A673 (cell line): ENCODE results near the gene NPPB. TPM values are rescaled to one million over a fixed set of nuclear protein-coding genes. Genes with fewer than 3 reads are reported as not detected.

Experiments
- BruUV-seq: library from RNA; stranded (reverse); fragments of 400-500 nt; replicated peaks from 2 replicates; lab custom pipeline; 2021; lab: Mats Ljungman, UMichigan
- CTCF ChIA-PET: fragments of 300-600 bp; sonication (Branson Sonifier 250); formaldehyde crosslinking; loops from one replicate; lab custom pipeline; 2022; ENCODE audit warnings: antibody characterized with exemption; lab: Charles Lee
- POLR2A ChIA-PET: fragments of 300-600 bp; sonication (Branson Sonifier 250); formaldehyde crosslinking; loops from one replicate; lab custom pipeline; 2022; ENCODE audit warnings: antibody characterized with exemption; ENCODE audit not compliant: low non-redundant PET; lab: Charles Lee
- DNase-seq: peaks from one replicate; pipeline ENCODE4 v3.0.0-alpha.2; 2015; ENCODE audit warnings: low spot score
- H3K27ac ChIP-seq: fragments of 200-600 bp; sonication (generic); 2 replicates; pipeline ENCODE4 v1.5.1; 2016; ENCODE audit warnings: mixed run types, low read depth, mild to moderate bottlenecking, mixed read lengths, antibody characterized with exemption, low read length; ENCODE audit not compliant: poor library complexity, severe bottlenecking
- H3K27me3 ChIP-seq: fragments of 200-600 bp; sonication (generic); replicated peaks from 2 replicates; pipeline ENCODE4 v1.6.1; 2017; ENCODE audit warnings: mixed run types, low read depth, mild to moderate bottlenecking, mixed read lengths, antibody characterized with exemption, low read length; ENCODE audit not compliant: insufficient read depth, poor library complexity
- H3K36me3 ChIP-seq: fragments of 200-600 bp; sonication (generic); 2 replicates; pipeline ENCODE4 v1.6.1; 2016; ENCODE audit warnings: mixed run types, mild to moderate bottlenecking, mixed read lengths, antibody characterized with exemption, low read length; ENCODE audit not compliant: insufficient read depth, poor library complexity, severe bottlenecking
- H3K4me1 ChIP-seq: fragments of 200-600 bp; sonication (generic); 2 replicates; pipeline ENCODE4 v1.6.1; 2017; ENCODE audit warnings: mixed run types, mild to moderate bottlenecking, mixed read lengths, antibody characterized with exemption, low read length; ENCODE audit not compliant: insufficient read depth, poor library complexity, severe bottlenecking
- H3K4me3 ChIP-seq: fragments of 200-600 bp; sonication (generic); 2 replicates; pipeline ENCODE4 v1.5.1; 2016; ENCODE audit warnings: low read depth, mixed run types, mild to moderate bottlenecking, mixed read lengths, low read length; ENCODE audit not compliant: poor library complexity, severe bottlenecking
- H3K9me3 ChIP-seq: fragments of 200-600 bp; sonication (generic); 2 replicates; pipeline ENCODE4 v1.6.1; 2016; ENCODE audit warnings: mixed run types, low read depth, mild to moderate bottlenecking, mixed read lengths, antibody characterized with exemption, low read length; ENCODE audit not compliant: poor library complexity, severe bottlenecking
- CTCF ChIP-seq: fragments of 300-800, 200-600 bp; sonication (generic); conservative IDR thresholded peaks from 2 replicates; pipeline ENCODE4 v1.5.1; 2017; ENCODE audit warnings: low read depth, mild to moderate bottlenecking, antibody characterized with exemption, low read length, moderate library complexity, mixed read lengths
- EZH2 ChIP-seq: fragments of 200-600 bp; sonication (generic); IDR thresholded peaks from 2 replicates; pipeline ENCODE4 v1.6.1; 2017; ENCODE audit warnings: borderline replicate concordance, low read depth, mild to moderate bottlenecking, mixed read lengths, antibody characterized with exemption, low read length; ENCODE audit not compliant: poor library complexity, severe bottlenecking
- intact Hi-C: fragments of 100-400 bp; cut with micrococcal nuclease; formaldehyde crosslinking; loops from one replicate; pipeline ENCODE4 v1.10.0; 2022; ENCODE audit not compliant: unreplicated experiment
- total RNA-seq: library from RNA; stranded (reverse); gene quantifications from 2 replicates; pipeline ENCODE4 v1.2.3, GENCODE V29; 2021

NPPB gene
- total RNA-seq, 1 experiment from 2014 or later: not detected

GRCh38 chr1:11848373-11848700, 10.4 kb downstream of the NPPB start:
- no peak overlapping the region for H3K4me3 ChIP-seq
- ChIA-PET CTCF (no interaction called here), POLR2A (no interaction called here)
- no peak for TF ChIP-seq EZH2
- TF ChIP-seq CTCF: no peak
- BruUV-seq: no TSS peak
- no peaks in the 10 kb centered on the region for H3K27me3 ChIP-seq
- no peak for DNase-seq
- intact Hi-C loops: no loop called here
- no peaks in the 10 kb centered on the region for H3K9me3 ChIP-seq
- no peaks in the 10 kb centered on the region for H3K4me1 ChIP-seq
- H3K36me3 ChIP-seq: peaks cover 23% of the 10 kb centered on the region
- no peak overlapping the region for H3K27ac ChIP-seq

- peaks cover 23% of the 10 kb centered on the region for H3K36me3 ChIP-seq
- no peaks in the 10 kb centered on the region for H3K4me1 ChIP-seq
- ChIA-PET POLR2A (no interaction called here), CTCF (interaction anchor here (0.6 kb wide), 1 partner anchor 26 kb away, joined by 7 read pairs; no protein-coding TSS in a partner anchor)
- H3K4me3 ChIP-seq: no peak within 1 kb of the TSS
- intact Hi-C loops: no loop called here
- no TSS peak for BruUV-seq
- TF ChIP-seq CTCF: no peak
- no peak for TF ChIP-seq EZH2
- no peak for DNase-seq
- no peaks in the 10 kb centered on the region for H3K27me3 ChIP-seq
- no peak within 1 kb of the TSS for H3K27ac ChIP-seq
- no peaks in the 10 kb centered on the region for H3K9me3 ChIP-seq
These were observed 10.9 kb downstream of the NPPB start, which contains the start of gene NPPA for GRCh38 chr1:11847667-11848372. NPPA (minus strand) TSS chr1:11847783; CDS start chr1:11847684, 99 bp downstream.

DNA sequence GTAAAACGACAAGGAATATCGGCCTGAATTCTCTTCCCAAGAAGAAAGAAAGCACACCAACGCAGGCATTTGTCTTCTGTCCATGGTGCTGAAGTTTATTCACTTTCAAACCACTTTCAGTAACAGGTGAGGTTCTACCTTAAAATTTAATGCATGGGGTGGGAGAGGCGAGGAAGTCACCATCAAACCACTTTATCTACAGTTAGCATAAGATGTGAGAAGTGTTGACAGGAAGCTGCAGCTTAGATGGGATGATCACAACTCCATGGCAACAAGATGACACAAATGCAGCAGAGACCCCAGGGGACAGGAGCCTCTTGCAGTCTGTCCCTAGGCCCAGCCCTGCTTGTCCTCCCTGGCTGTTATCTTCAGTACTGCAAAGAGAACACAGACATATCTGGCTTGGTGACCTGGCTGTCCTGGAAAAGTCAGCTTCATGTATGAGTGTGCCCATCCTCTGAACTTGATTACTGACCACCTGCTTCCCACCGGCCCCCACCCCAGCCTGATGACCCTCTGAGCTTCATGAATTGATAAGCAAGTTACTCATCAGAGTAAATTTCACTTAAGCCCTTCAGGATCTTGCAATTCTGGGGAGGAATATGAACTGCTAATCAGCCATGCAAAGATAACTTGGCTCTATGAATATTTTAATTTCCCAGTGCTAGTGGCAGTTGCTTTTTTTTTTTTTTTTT, 13.0 kb downstream of the NPPB start:
- DNase-seq: peak; percentile 30
- no peak for TF ChIP-seq CTCF
- Histone ChIP-seq H3K9me3 (no peaks in the 10 kb centered on the region), H3K4me3 (no peak overlapping the region), H3K27me3 (no peaks in the 10 kb centered on the region), H3K4me1 (peaks cover 9% of the 10 kb centered on the region), H3K36me3 (peaks cover 41% of the 10 kb centered on the region), H3K27ac (no peak overlapping the region)
- CTCF ChIA-PET: no interaction called here
- POLR2A ChIA-PET: interaction anchor here (0.6 kb wide), 1 partner anchor 135 kb away, joined by 3 read pairs; no protein-coding TSS in a partner anchor
- intact Hi-C loops: no loop called here
- no TSS peak for BruUV-seq
